Measurements from ENCODE around the gene RGS7. TPM values are rescaled to one million over a fixed set of nuclear protein-coding genes. Genes with fewer than 3 reads are reported as not detected.
"Not testable (repeated sequence)": the region's sequence is repeated elsewhere in the genome, so short reads cannot be mapped to it uniquely, and the experiment has no call there.

The RGS7 gene
- total RNA-seq, 1 donor from 2014 or later: not detected

GRCh38 chr1:240794046-240794843, 562.8 kb downstream of the RGS7 start:
- Mint-ChIP-seq H3K4me3 (no peak overlapping the region), H3K27me3 (ENCODE audit: insufficient read depth) (no peaks in the 10 kb centered on the region), H3K4me1 (ENCODE audit: low read depth) (no peaks in the 10 kb centered on the region), H3K9me3 (no peaks in the 10 kb centered on the region), H3K36me3 (ENCODE audit: low read depth) (no peaks in the 10 kb centered on the region), H3K27ac (no peak overlapping the region)
- intact Hi-C loops (cut with micrococcal nuclease): no loop called here
- no peak for DNase-seq (ENCODE audit: low spot score)

GRCh38 chr1:240792915-240793529, 564.0 kb downstream of the RGS7 start:
- Mint-ChIP-seq H3K9me3 (no peaks in the 10 kb centered on the region), H3K4me1 (ENCODE audit: low read depth) (no peaks in the 10 kb centered on the region)

GRCh38 chr1:240790856-240791255, 566.1 kb downstream of the RGS7 start:
- Mint-ChIP-seq H3K4me1 (ENCODE audit: low read depth) (no peaks in the 10 kb centered on the region), H3K4me3 (no peak overlapping the region), H3K36me3 (ENCODE audit: low read depth) (no peaks in the 10 kb centered on the region), H3K9me3 (no peaks in the 10 kb centered on the region), H3K27ac (no peak overlapping the region), H3K27me3 (ENCODE audit: insufficient read depth) (no peaks in the 10 kb centered on the region)
- intact Hi-C loops (cut with micrococcal nuclease): no loop called here
- DNase-seq (ENCODE audit: low spot score): no peak

More at GRCh38 chr1:240792915-240793529, 564.0 kb downstream of the RGS7 start:
- H3K36me3 Mint-ChIP-seq (ENCODE audit: low read depth): no peaks in the 10 kb centered on the region
- no peak for DNase-seq (ENCODE audit: low spot score)
- H3K27me3 Mint-ChIP-seq (ENCODE audit: insufficient read depth): no peaks in the 10 kb centered on the region
- intact Hi-C loops (cut with micrococcal nuclease): no loop called here
- no peak overlapping the region for H3K4me3 Mint-ChIP-seq
- no peak overlapping the region for H3K27ac Mint-ChIP-seq

- H3K27me3 Mint-ChIP-seq (ENCODE audit: insufficient read depth): no peaks in the 10 kb centered on the region
- H3K36me3 Mint-ChIP-seq (ENCODE audit: low read depth): no peaks in the 10 kb centered on the region
- intact Hi-C loops (cut with micrococcal nuclease): no loop called here
These were observed 570.1 kb downstream of the RGS7 start for GRCh38 chr1:240786880-240787279.

GRCh38 chr1:240784776-240785175, 572.2 kb downstream of the RGS7 start:
- intact Hi-C loops (cut with micrococcal nuclease): no loop called here
- no peak overlapping the region for H3K27ac Mint-ChIP-seq
- H3K4me3 Mint-ChIP-seq: no peak overlapping the region

More at GRCh38 chr1:240786880-240787279, 570.1 kb downstream of the RGS7 start:
- no peak overlapping the region for H3K4me3 Mint-ChIP-seq
- no peak for DNase-seq (ENCODE audit: low spot score)
- no peak overlapping the region for H3K27ac Mint-ChIP-seq
- H3K4me1 Mint-ChIP-seq (ENCODE audit: low read depth): no peaks in the 10 kb centered on the region
- no peaks in the 10 kb centered on the region for H3K9me3 Mint-ChIP-seq

GRCh38 chr1:240783728-240784137, 573.3 kb downstream of the RGS7 start:
- H3K9me3 Mint-ChIP-seq; H3K36me3 Mint-ChIP-seq (ENCODE audit: low read depth); H3K4me3 Mint-ChIP-seq; DNase-seq (ENCODE audit: low spot score); H3K27ac Mint-ChIP-seq; H3K4me1 Mint-ChIP-seq (ENCODE audit: low read depth); intact Hi-C loops (cut with micrococcal nuclease); H3K27me3 Mint-ChIP-seq (ENCODE audit: insufficient read depth): not testable (repeated sequence)

More at GRCh38 chr1:240784776-240785175, 572.2 kb downstream of the RGS7 start:
- Mint-ChIP-seq H3K36me3 (ENCODE audit: low read depth) (no peaks in the 10 kb centered on the region), H3K4me1 (ENCODE audit: low read depth) (no peaks in the 10 kb centered on the region), H3K27me3 (ENCODE audit: insufficient read depth) (no peaks in the 10 kb centered on the region), H3K9me3 (no peaks in the 10 kb centered on the region)
- DNase-seq (ENCODE audit: low spot score): no peak

GRCh38 chr1:240776237-240776636, 580.8 kb downstream of the RGS7 start:
- no peak overlapping the region for H3K4me3 Mint-ChIP-seq
- H3K9me3 Mint-ChIP-seq: no peaks in the 10 kb centered on the region
- H3K27ac Mint-ChIP-seq: no peak overlapping the region
- no peaks in the 10 kb centered on the region for H3K36me3 Mint-ChIP-seq (ENCODE audit: low read depth)
- DNase-seq (ENCODE audit: low spot score): no peak
- H3K4me1 Mint-ChIP-seq (ENCODE audit: low read depth): no peaks in the 10 kb centered on the region
- H3K27me3 Mint-ChIP-seq (ENCODE audit: insufficient read depth): no peaks in the 10 kb centered on the region
- intact Hi-C loops (cut with micrococcal nuclease): no loop called here

GRCh38 chr1:240772131-240772530, 584.9 kb downstream of the RGS7 start:
- Mint-ChIP-seq H3K4me1 (ENCODE audit: low read depth) (no peaks in the 10 kb centered on the region), H3K27me3 (ENCODE audit: insufficient read depth) (no peaks in the 10 kb centered on the region), H3K36me3 (ENCODE audit: low read depth) (no peaks in the 10 kb centered on the region), H3K9me3 (no peaks in the 10 kb centered on the region), H3K4me3 (no peak overlapping the region), H3K27ac (no peak overlapping the region)
- no peak for DNase-seq (ENCODE audit: low spot score)
- intact Hi-C loops (cut with micrococcal nuclease): no loop called here

- H3K9me3 Mint-ChIP-seq: no peaks in the 10 kb centered on the region
- no peaks in the 10 kb centered on the region for H3K36me3 Mint-ChIP-seq (ENCODE audit: low read depth)
- intact Hi-C loops (cut with micrococcal nuclease): no loop called here
- no peak overlapping the region for H3K4me3 Mint-ChIP-seq
- DNase-seq (ENCODE audit: low spot score): no peak
- no peaks in the 10 kb centered on the region for H3K27me3 Mint-ChIP-seq (ENCODE audit: insufficient read depth)
- no peak overlapping the region for H3K27ac Mint-ChIP-seq
- no peaks in the 10 kb centered on the region for H3K4me1 Mint-ChIP-seq (ENCODE audit: low read depth)
These were observed 585.6 kb downstream of the RGS7 start for GRCh38 chr1:240771450-240771849.

- Mint-ChIP-seq H3K27me3 (ENCODE audit: insufficient read depth) (no peaks in the 10 kb centered on the region), H3K4me3 (no peak overlapping the region), H3K9me3 (no peaks in the 10 kb centered on the region), H3K27ac (no peak overlapping the region), H3K4me1 (ENCODE audit: low read depth) (no peaks in the 10 kb centered on the region), H3K36me3 (ENCODE audit: low read depth) (no peaks in the 10 kb centered on the region)
- intact Hi-C loops (cut with micrococcal nuclease): no loop called here
- no peak for DNase-seq (ENCODE audit: low spot score)
These were observed 588.0 kb downstream of the RGS7 start for GRCh38 chr1:240768979-240769378.

- Mint-ChIP-seq H3K36me3 (ENCODE audit: low read depth) (no peaks in the 10 kb centered on the region), H3K27ac (no peak overlapping the region), H3K9me3 (no peaks in the 10 kb centered on the region), H3K27me3 (ENCODE audit: insufficient read depth) (no peaks in the 10 kb centered on the region), H3K4me3 (no peak overlapping the region), H3K4me1 (ENCODE audit: low read depth) (no peaks in the 10 kb centered on the region)
- no peak for DNase-seq (ENCODE audit: low spot score)
- intact Hi-C loops (cut with micrococcal nuclease): no loop called here
These were observed 590.2 kb downstream of the RGS7 start for GRCh38 chr1:240766831-240767230.

- Mint-ChIP-seq H3K27me3 (ENCODE audit: insufficient read depth) (no peaks in the 10 kb centered on the region), H3K27ac (no peak overlapping the region), H3K4me1 (ENCODE audit: low read depth) (no peaks in the 10 kb centered on the region), H3K9me3 (no peaks in the 10 kb centered on the region), H3K36me3 (ENCODE audit: low read depth) (no peaks in the 10 kb centered on the region), H3K4me3 (no peak overlapping the region)
- intact Hi-C loops (cut with micrococcal nuclease): no loop called here
- DNase-seq (ENCODE audit: low spot score): no peak
These were observed 591.2 kb downstream of the RGS7 start for GRCh38 chr1:240765732-240766363.

- intact Hi-C loops (cut with micrococcal nuclease): no loop called here
- no peaks in the 10 kb centered on the region for H3K4me1 Mint-ChIP-seq (ENCODE audit: low read depth)
- H3K36me3 Mint-ChIP-seq (ENCODE audit: low read depth): no peaks in the 10 kb centered on the region
- DNase-seq (ENCODE audit: low spot score): no peak
- H3K9me3 Mint-ChIP-seq: no peaks in the 10 kb centered on the region
- H3K27ac Mint-ChIP-seq: no peak overlapping the region
- no peaks in the 10 kb centered on the region for H3K27me3 Mint-ChIP-seq (ENCODE audit: insufficient read depth)
- H3K4me3 Mint-ChIP-seq: no peak overlapping the region
These were observed 593.2 kb downstream of the RGS7 start for GRCh38 chr1:240763771-240764170.

Data from activated T-helper 1 cell treated with anti-CD3 and anti-CD28 coated beads, Interleukin-12 subunit alpha, Interleukin-12 subunit beta, Interleukin-2, Interleukin-4 antibody, amounts not matched to agents 30 ng/mL and 10 ng/mL and 1 ng/mL, durations not matched to agents 14 hours and 24 hours and 36 hours (primary cell).